WTC11 (cell line): ENCODE data around the gene SPINDOC. TPM values are rescaled to one million over a fixed set of nuclear protein-coding genes. Genes with fewer than 3 reads are reported as not detected.

Experiments used
- ATAC-seq: fragments of 200-7000 bp; cut with Tn5 transposase; 2 replicates; pipeline ENCODE4 v1.10.0; 2021; ENCODE audit warnings: mild to moderate bottlenecking, moderate library complexity
- Bru-seq: library from RNA; stranded (reverse); fragments of 400-500 nt; gene quantifications from one replicate; lab custom pipeline; 2021; lab: Mats Ljungman, UMichigan
- CTCF ChIA-PET: fragments of 300-600 bp; sonication (Branson Sonifier 250); formaldehyde crosslinking; loops from one replicate; lab custom pipeline; 2021; ENCODE audit warnings: antibody characterized with exemption; lab: Charles Lee
- POLR2A ChIA-PET: fragments of 350-600 bp; sonication (Branson Sonifier 250); formaldehyde crosslinking; loops from one replicate; lab custom pipeline; 2021; ENCODE audit warnings: antibody characterized with exemption; lab: Charles Lee
- DNase-seq: peaks from one replicate; pipeline ENCODE4 v3.0.0; 2021; ENCODE audit warnings: low spot score
- H3K27ac Mint-ChIP-seq: 2 replicates; pipeline ENCODE4 v1.8.0; 2021; ENCODE audit warnings: mixed read lengths
- H3K27me3 Mint-ChIP-seq: 2 replicates; pipeline ENCODE4 v1.8.0; 2021; ENCODE audit warnings: low read depth, mild to moderate bottlenecking, moderate library complexity, mixed read lengths
- H3K36me3 Mint-ChIP-seq: 2 replicates; pipeline ENCODE4 v1.8.0; 2021; ENCODE audit warnings: mixed read lengths
- H3K4me1 Mint-ChIP-seq: 2 replicates; pipeline ENCODE4 v1.8.0; 2022; ENCODE audit warnings: mixed read lengths
- H3K4me3 Mint-ChIP-seq: 2 replicates; pipeline ENCODE4 v1.8.0; 2021; ENCODE audit warnings: mild to moderate bottlenecking, moderate library complexity, mixed read lengths
- H3K9me3 Mint-ChIP-seq: 2 replicates; pipeline ENCODE4 v1.8.0; 2021; ENCODE audit warnings: mixed read lengths
- ATF1 ChIP-seq: sonication (generic); formaldehyde crosslinking; IDR thresholded peaks from 2 replicates; pipeline ENCODE4 v1.8.1; 2023; ENCODE audit warnings: mild to moderate bottlenecking, moderate library complexity, missing genetic modification reagents
- CREB1 ChIP-seq: sonication (generic); formaldehyde crosslinking; IDR thresholded peaks from 2 replicates; pipeline ENCODE4 v1.8.0; 2023; ENCODE audit warnings: mild to moderate bottlenecking, missing genetic modification reagents
- EMX1 ChIP-seq: fragments of 250-450 bp; sonication (Bioruptor Pico); IDR thresholded peaks from 2 replicates; pipeline ENCODE4 v1.8.0; 2021; ENCODE audit warnings: mild to moderate bottlenecking
- FOXP1 ChIP-seq: sonication (generic); formaldehyde crosslinking; IDR thresholded peaks from 2 replicates; pipeline ENCODE4 v1.8.0; 2022; ENCODE audit warnings: missing genetic modification reagents, mild to moderate bottlenecking, moderate library complexity, borderline replicate concordance
- GABPB1 ChIP-seq: sonication (generic); formaldehyde crosslinking; IDR thresholded peaks from 2 replicates; pipeline ENCODE4 v1.8.1; 2023; ENCODE audit warnings: mild to moderate bottlenecking, missing genetic modification reagents
- JAZF1 ChIP-seq: fragments of 250-450 bp; sonication (Bioruptor Pico); IDR thresholded peaks from 2 replicates; pipeline ENCODE4 v1.9.0; 2021; ENCODE audit warnings: moderate library complexity, mild to moderate bottlenecking, inconsistent platforms
- JUN ChIP-seq: sonication (generic); formaldehyde crosslinking; IDR thresholded peaks from 2 replicates; pipeline ENCODE4 v1.8.0; 2023; ENCODE audit warnings: mild to moderate bottlenecking, missing genetic modification reagents
- KAT7 ChIP-seq: sonication (generic); formaldehyde crosslinking; IDR thresholded peaks from 2 replicates; pipeline ENCODE4 v1.8.1; 2023; ENCODE audit warnings: missing genetic modification reagents, mild to moderate bottlenecking, borderline replicate concordance
- NR1H2 ChIP-seq: sonication (generic); formaldehyde crosslinking; IDR thresholded peaks from 2 replicates; pipeline ENCODE4 v1.9.0; 2021; ENCODE audit warnings: mild to moderate bottlenecking, moderate library complexity, missing genetic modification reagents
- PRRX2 ChIP-seq: fragments of 250-450 bp; sonication (Bioruptor Pico); IDR thresholded peaks from 2 replicates; pipeline ENCODE4 v1.8.0; 2021; ENCODE audit warnings: mild to moderate bottlenecking
- SMAD3 ChIP-seq: sonication (generic); formaldehyde crosslinking; IDR thresholded peaks from 2 replicates; pipeline ENCODE4 v1.8.0; 2022; ENCODE audit warnings: missing genetic modification reagents, mild to moderate bottlenecking, borderline replicate concordance
- SP1 ChIP-seq: sonication (generic); formaldehyde crosslinking; conservative IDR thresholded peaks from 2 replicates; pipeline ENCODE4 v1.8.1; 2022; ENCODE audit warnings: missing genetic modification reagents
- TEAD1 ChIP-seq: sonication (generic); formaldehyde crosslinking; IDR thresholded peaks from 2 replicates; pipeline ENCODE4 v1.8.0; 2022; ENCODE audit warnings: mild to moderate bottlenecking, missing genetic modification reagents
- TP53 ChIP-seq: sonication (generic); formaldehyde crosslinking; IDR thresholded peaks from 2 replicates; pipeline ENCODE4 v1.8.1; 2023; ENCODE audit warnings: mild to moderate bottlenecking, missing genetic modification reagents
- ZNF232 ChIP-seq: sonication (generic); formaldehyde crosslinking; IDR thresholded peaks from 2 replicates; pipeline ENCODE4 v1.8.0; 2022; ENCODE audit warnings: mild to moderate bottlenecking, missing genetic modification reagents
- long read RNA-seq, 3 experiments: library from RNA in 1 of 3; library from capped mRNA in 1 of 3; library from polyadenylated mRNA in 1 of 3; unstranded in 2 of 3; stranded (forward) in 1 of 3; transcript quantifications; one replicate each; pipeline ENCODE4 v2.0.0, GENCODE V29; 2021
- total RNA-seq: library from RNA; stranded (reverse); gene quantifications from 3 replicates; pipeline ENCODE4 v1.2.3, GENCODE V29; 2021
- TF ChIP-seq, protein P1 (sequence below): sonication (generic); formaldehyde crosslinking; IDR thresholded peaks from 2 replicates; pipeline ENCODE4 v1.8.1; 2022; ENCODE audit warnings: mild to moderate bottlenecking, moderate library complexity, missing genetic modification reagents
- TF ChIP-seq, protein P2 (sequence below): sonication (generic); formaldehyde crosslinking; IDR thresholded peaks from 2 replicates; pipeline ENCODE4 v1.8.1; 2022; ENCODE audit warnings: low read depth, mild to moderate bottlenecking, moderate library complexity, missing genetic modification reagents, borderline replicate concordance
- TF ChIP-seq, protein P3 (sequence below): sonication (generic); formaldehyde crosslinking; IDR thresholded peaks from 2 replicates; pipeline ENCODE4 v1.8.1; 2023; ENCODE audit warnings: mild to moderate bottlenecking, missing genetic modification reagents, moderate library complexity
- TF ChIP-seq, protein P4 (sequence below): sonication (generic); formaldehyde crosslinking; IDR thresholded peaks from 2 replicates; pipeline ENCODE4 v1.8.1; 2022; ENCODE audit warnings: missing genetic modification reagents, borderline replicate concordance
- TF ChIP-seq, protein P5 (sequence below): sonication (generic); formaldehyde crosslinking; IDR thresholded peaks from 2 replicates; pipeline ENCODE4 v1.8.1; 2023; ENCODE audit warnings: mild to moderate bottlenecking, missing genetic modification reagents, borderline replicate concordance
- TF ChIP-seq, protein P6 (sequence below): sonication (generic); formaldehyde crosslinking; conservative IDR thresholded peaks from 2 replicates; pipeline ENCODE4 v1.8.1; 2022; ENCODE audit warnings: mild to moderate bottlenecking, missing genetic modification reagents
- TF ChIP-seq, protein P7 (sequence below): sonication (generic); formaldehyde crosslinking; IDR thresholded peaks from 2 replicates; pipeline ENCODE4 v1.8.0; 2022; ENCODE audit warnings: missing genetic modification reagents

The SPINDOC gene, protein sequence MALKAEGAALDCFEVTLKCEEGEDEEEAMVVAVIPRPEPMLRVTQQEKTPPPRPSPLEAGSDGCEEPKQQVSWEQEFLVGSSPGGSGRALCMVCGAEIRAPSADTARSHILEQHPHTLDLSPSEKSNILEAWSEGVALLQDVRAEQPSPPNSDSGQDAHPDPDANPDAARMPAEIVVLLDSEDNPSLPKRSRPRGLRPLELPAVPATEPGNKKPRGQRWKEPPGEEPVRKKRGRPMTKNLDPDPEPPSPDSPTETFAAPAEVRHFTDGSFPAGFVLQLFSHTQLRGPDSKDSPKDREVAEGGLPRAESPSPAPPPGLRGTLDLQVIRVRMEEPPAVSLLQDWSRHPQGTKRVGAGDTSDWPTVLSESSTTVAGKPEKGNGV
- total RNA-seq (93.8 to 108 TPM (median 106 TPM) in 3 replicates), Bru-seq, nascent RNA (percentile 87 among the genes with signal in this experiment)
- long read RNA-seq, experiment 1, transcript SPINDOC-201 (6 exons, 2,024 nt) = major isoform, 19 of 27 reads
- long read RNA-seq, experiment 1, partial matches to known transcripts = 0 of 27 reads
- long read RNA-seq, experiment 1, other reads (novel, unspliced or antisense) = 8 of 27 reads
- long read RNA-seq, experiment 2, transcript SPINDOC-201 (6 exons, 2,024 nt) = major isoform, 98 of 143 reads
- long read RNA-seq, experiment 2, partial matches to known transcripts = 18 of 143 reads
- long read RNA-seq, experiment 2, other reads (novel, unspliced or antisense) = 27 of 143 reads
- long read RNA-seq, experiment 3, partial matches to known transcripts = 1 of 1 reads
- long read RNA-seq, experiment 3, other reads (novel, unspliced or antisense) = 0 of 1 reads

DNA sequence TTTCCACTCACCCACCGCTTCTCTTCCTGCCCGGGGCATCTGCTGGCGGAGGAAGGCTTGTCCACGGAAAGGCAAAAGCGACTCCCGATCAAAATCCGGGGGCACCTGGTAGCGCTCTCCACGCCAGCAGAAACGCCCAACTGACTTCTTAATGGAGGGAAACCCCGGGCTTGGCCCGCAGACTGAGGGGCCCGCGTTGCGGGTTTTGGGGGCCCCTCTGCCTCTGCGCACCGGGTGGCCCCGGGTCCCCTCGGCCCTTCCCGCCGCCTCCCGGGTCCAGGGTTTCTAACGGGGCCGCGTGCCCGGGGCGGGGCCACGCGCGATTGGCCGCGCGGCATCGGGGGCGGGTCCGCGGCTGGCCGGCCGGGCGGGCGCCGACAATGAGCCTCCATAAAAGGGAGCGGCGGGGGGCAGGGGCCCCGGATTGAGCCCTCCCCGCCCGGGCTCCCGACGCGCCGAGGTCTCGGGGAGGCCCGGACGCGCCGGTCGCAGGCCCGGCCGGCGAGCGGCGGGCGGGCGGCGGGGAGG is at the start of gene SPINDOC:
TSS of gene SPINDOC (plus strand) at position 422 of the 528 bp plus-strand sequence. CDS start 231 bp downstream, outside the sequence.
- Mint-ChIP-seq H3K9me3 (no peaks in the 10 kb centered on the region), H3K27me3 (peaks cover 15% of the 10 kb centered on the region), H3K27ac (peak within 1 kb of the TSS; percentile 73), H3K36me3 (peaks cover 28% of the 10 kb centered on the region), H3K4me1 (peaks cover 32% of the 10 kb centered on the region), H3K4me3 (peak within 1 kb of the TSS; percentile 89)
- peak; percentile 75 for DNase-seq
- peak; percentile 64 for ATAC-seq
- ChIA-PET CTCF (interaction anchor here (1.0 to 3.1 kb wide), 4 partner anchors 30 to 104 kb away, joined by 3 to 21 read pairs (median 5); partner anchors contain the start of gene ZFTA), POLR2A (interaction anchor here (0.5 to 1.0 kb wide), 2 partner anchors 44 to 46 kb away, joined by 3 read pairs; partner anchors contain the start of gene ZFTA)
- TF ChIP-seq, protein P1, sequence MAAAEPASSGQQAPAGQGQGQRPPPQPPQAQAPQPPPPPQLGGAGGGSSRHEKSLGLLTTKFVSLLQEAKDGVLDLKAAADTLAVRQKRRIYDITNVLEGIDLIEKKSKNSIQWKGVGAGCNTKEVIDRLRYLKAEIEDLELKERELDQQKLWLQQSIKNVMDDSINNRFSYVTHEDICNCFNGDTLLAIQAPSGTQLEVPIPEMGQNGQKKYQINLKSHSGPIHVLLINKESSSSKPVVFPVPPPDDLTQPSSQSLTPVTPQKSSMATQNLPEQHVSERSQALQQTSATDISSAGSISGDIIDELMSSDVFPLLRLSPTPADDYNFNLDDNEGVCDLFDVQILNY (CRISPR knock-in tag) = peak; percentile 58; the same call in 1 of the 2 replicates
- TF ChIP-seq, protein P2, sequence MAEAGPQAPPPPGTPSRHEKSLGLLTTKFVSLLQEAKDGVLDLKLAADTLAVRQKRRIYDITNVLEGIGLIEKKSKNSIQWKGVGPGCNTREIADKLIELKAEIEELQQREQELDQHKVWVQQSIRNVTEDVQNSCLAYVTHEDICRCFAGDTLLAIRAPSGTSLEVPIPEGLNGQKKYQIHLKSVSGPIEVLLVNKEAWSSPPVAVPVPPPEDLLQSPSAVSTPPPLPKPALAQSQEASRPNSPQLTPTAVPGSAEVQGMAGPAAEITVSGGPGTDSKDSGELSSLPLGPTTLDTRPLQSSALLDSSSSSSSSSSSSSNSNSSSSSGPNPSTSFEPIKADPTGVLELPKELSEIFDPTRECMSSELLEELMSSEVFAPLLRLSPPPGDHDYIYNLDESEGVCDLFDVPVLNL (CRISPR knock-in tag) = no peak
- TF ChIP-seq EMX1 (no peak), JUN (no peak), NR1H2 (no peak), TP53 (CRISPR knock-in tag) (0 out of 2 replicates have a peak, but pooled peaks have one; percentile 13), KAT7 (CRISPR knock-in tag) (peak; percentile 3; the same call in 1 of the 2 replicates), GABPB1 (0 out of 2 replicates have a peak, but pooled peaks have one; percentile 15), FOXP1 (CRISPR knock-in tag) (0 out of 2 replicates have a peak, but pooled peaks have one; percentile 24), ATF1 (CRISPR knock-in tag) (no peak), ZNF232 (CRISPR knock-in tag) (no peak), PRRX2 (CRISPR knock-in tag) (no peak), CREB1 (CRISPR knock-in tag) (no peak), SP1 (CRISPR knock-in tag) (peak; percentile 82; the same call in 1 of the 2 replicates), JAZF1 (no peak), SMAD3 (CRISPR knock-in tag) (no peak), TEAD1 (0 out of 2 replicates have a peak, but pooled peaks have one; percentile 3)
- TF ChIP-seq, protein P3, sequence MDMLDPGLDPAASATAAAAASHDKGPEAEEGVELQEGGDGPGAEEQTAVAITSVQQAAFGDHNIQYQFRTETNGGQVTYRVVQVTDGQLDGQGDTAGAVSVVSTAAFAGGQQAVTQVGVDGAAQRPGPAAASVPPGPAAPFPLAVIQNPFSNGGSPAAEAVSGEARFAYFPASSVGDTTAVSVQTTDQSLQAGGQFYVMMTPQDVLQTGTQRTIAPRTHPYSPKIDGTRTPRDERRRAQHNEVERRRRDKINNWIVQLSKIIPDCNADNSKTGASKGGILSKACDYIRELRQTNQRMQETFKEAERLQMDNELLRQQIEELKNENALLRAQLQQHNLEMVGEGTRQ = peak; percentile 61; the same call in 1 of the 2 replicates
- TF ChIP-seq, protein P4, sequence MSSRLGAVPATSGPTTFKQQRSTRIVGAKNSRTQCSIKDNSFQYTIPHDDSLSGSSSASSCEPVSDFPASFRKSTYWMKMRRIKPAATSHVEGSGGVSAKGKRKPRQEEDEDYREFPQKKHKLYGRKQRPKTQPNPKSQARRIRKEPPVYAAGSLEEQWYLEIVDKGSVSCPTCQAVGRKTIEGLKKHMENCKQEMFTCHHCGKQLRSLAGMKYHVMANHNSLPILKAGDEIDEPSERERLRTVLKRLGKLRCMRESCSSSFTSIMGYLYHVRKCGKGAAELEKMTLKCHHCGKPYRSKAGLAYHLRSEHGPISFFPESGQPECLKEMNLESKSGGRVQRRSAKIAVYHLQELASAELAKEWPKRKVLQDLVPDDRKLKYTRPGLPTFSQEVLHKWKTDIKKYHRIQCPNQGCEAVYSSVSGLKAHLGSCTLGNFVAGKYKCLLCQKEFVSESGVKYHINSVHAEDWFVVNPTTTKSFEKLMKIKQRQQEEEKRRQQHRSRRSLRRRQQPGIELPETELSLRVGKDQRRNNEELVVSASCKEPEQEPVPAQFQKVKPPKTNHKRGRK (CRISPR knock-in tag) = no peak
- TF ChIP-seq, protein P5, sequence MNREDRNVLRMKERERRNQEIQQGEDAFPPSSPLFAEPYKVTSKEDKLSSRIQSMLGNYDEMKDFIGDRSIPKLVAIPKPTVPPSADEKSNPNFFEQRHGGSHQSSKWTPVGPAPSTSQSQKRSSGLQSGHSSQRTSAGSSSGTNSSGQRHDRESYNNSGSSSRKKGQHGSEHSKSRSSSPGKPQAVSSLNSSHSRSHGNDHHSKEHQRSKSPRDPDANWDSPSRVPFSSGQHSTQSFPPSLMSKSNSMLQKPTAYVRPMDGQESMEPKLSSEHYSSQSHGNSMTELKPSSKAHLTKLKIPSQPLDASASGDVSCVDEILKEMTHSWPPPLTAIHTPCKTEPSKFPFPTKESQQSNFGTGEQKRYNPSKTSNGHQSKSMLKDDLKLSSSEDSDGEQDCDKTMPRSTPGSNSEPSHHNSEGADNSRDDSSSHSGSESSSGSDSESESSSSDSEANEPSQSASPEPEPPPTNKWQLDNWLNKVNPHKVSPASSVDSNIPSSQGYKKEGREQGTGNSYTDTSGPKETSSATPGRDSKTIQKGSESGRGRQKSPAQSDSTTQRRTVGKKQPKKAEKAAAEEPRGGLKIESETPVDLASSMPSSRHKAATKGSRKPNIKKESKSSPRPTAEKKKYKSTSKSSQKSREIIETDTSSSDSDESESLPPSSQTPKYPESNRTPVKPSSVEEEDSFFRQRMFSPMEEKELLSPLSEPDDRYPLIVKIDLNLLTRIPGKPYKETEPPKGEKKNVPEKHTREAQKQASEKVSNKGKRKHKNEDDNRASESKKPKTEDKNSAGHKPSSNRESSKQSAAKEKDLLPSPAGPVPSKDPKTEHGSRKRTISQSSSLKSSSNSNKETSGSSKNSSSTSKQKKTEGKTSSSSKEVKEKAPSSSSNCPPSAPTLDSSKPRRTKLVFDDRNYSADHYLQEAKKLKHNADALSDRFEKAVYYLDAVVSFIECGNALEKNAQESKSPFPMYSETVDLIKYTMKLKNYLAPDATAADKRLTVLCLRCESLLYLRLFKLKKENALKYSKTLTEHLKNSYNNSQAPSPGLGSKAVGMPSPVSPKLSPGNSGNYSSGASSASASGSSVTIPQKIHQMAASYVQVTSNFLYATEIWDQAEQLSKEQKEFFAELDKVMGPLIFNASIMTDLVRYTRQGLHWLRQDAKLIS (CRISPR knock-in tag) = no peak
- TF ChIP-seq, protein P6, sequence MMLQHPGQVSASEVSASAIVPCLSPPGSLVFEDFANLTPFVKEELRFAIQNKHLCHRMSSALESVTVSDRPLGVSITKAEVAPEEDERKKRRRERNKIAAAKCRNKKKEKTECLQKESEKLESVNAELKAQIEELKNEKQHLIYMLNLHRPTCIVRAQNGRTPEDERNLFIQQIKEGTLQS (CRISPR knock-in tag) = no peak
- TF ChIP-seq, protein P7, sequence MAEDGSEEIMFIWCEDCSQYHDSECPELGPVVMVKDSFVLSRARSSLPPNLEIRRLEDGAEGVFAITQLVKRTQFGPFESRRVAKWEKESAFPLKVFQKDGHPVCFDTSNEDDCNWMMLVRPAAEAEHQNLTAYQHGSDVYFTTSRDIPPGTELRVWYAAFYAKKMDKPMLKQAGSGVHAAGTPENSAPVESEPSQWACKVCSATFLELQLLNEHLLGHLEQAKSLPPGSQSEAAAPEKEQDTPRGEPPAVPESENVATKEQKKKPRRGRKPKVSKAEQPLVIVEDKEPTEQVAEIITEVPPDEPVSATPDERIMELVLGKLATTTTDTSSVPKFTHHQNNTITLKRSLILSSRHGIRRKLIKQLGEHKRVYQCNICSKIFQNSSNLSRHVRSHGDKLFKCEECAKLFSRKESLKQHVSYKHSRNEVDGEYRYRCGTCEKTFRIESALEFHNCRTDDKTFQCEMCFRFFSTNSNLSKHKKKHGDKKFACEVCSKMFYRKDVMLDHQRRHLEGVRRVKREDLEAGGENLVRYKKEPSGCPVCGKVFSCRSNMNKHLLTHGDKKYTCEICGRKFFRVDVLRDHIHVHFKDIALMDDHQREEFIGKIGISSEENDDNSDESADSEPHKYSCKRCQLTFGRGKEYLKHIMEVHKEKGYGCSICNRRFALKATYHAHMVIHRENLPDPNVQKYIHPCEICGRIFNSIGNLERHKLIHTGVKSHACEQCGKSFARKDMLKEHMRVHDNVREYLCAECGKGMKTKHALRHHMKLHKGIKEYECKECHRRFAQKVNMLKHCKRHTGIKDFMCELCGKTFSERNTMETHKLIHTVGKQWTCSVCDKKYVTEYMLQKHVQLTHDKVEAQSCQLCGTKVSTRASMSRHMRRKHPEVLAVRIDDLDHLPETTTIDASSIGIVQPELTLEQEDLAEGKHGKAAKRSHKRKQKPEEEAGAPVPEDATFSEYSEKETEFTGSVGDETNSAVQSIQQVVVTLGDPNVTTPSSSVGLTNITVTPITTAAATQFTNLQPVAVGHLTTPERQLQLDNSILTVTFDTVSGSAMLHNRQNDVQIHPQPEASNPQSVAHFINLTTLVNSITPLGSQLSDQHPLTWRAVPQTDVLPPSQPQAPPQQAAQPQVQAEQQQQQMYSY (CRISPR knock-in tag) = peak; percentile 72
